OCI-LY3 (cell line): ENCODE data around the gene TTLL1.

ENCODE experiments used
- CTCF ChIP-seq: fragments of 200-600, 300-600 bp; sonication (generic); IDR thresholded peaks from 2 replicates; pipeline ENCODE4 v1.5.1; 2014; ENCODE audit warnings: antibody characterized with exemption, low read length, low read depth
- EZH2phosphoT487 ChIP-seq: fragments of 200-600 bp; shearing (Covaris generic); IDR thresholded peaks from 2 replicates; pipeline ENCODE4 v1.6.1; 2018; ENCODE audit warnings: antibody characterized with exemption, mixed run types, low read depth

- no peak for TF ChIP-seq CTCF
- no peak for TF ChIP-seq EZH2phosphoT487
These were observed 42.7 kb upstream of the TTLL1 start for GRCh38 chr22:43131773-43132501.
